HepG2 (cell line): ENCODE data around the gene NISCH. TPM values are rescaled to one million over a fixed set of nuclear protein-coding genes. Genes with fewer than 3 reads are reported as not detected.
A peak's percentile ranks its signal among the peaks of the same experiment; 100 is the strongest.

ENCODE experiments used
- IRF2 ChIP-seq: IDR thresholded peaks from 2 replicates; pipeline ENCODE4 v1.6.1; 2018; ENCODE audit warnings: missing genetic modification reagents, missing compliant biosample characterization
- MIER3 ChIP-seq: IDR thresholded peaks from 2 replicates; pipeline ENCODE4 v1.6.1; 2016; ENCODE audit warnings: missing compliant biosample characterization, borderline replicate concordance
- SP1 ChIP-seq, 2 experiments: fragments of 450-650 bp in 1 of 2; sonication (generic) in 1 of 2; formaldehyde crosslinking in 1 of 2; IDR thresholded peaks; 2 replicates each; pipeline versions ENCODE4 v1.4.0 to v1.6.1; 2016 to 2020; ENCODE audit warnings: missing genetic modification reagents in 1 of 2
- U2AF1 ChIP-seq: fragments of 200-400 bp; formaldehyde crosslinking; optimal IDR thresholded peaks from 2 replicates; pipeline ENCODE3; 2017; ENCODE audit warnings: mild to moderate bottlenecking, low read depth, low read length
- U2AF2 ChIP-seq: fragments of 200-400 bp; formaldehyde crosslinking; IDR thresholded peaks from 2 replicates; pipeline ENCODE4 v1.6.1; 2017; ENCODE audit warnings: low read depth, mild to moderate bottlenecking, low read length
- ZMAT3 ChIP-seq: sonication (generic); formaldehyde crosslinking; conservative IDR thresholded peaks from 2 replicates; pipeline ENCODE4 v1.7.0; 2021; ENCODE audit warnings: missing genetic modification reagents
- ZNF136 ChIP-seq: sonication (generic); formaldehyde crosslinking; IDR thresholded peaks from 2 replicates; pipeline ENCODE4 v1.8.1; 2022; ENCODE audit warnings: low read depth, mild to moderate bottlenecking, moderate library complexity, missing genetic modification reagents
- ZNF292 ChIP-seq: sonication (generic); formaldehyde crosslinking; IDR thresholded peaks from 2 replicates; pipeline ENCODE4 v1.8.1; 2022; ENCODE audit warnings: mild to moderate bottlenecking, low read depth, missing genetic modification reagents, borderline replicate concordance
- ZNF703 ChIP-seq: sonication (generic); formaldehyde crosslinking; IDR thresholded peaks from 2 replicates; pipeline ENCODE4 v1.5.1; 2020; ENCODE audit warnings: missing genetic modification reagents, mild to moderate bottlenecking, moderate library complexity, borderline replicate concordance
- ZSCAN22 ChIP-seq: sonication (generic); formaldehyde crosslinking; IDR thresholded peaks from 2 replicates; pipeline ENCODE4 v1.4.0; 2020; ENCODE audit warnings: mild to moderate bottlenecking, missing genetic modification reagents
- ZSCAN30 ChIP-seq: sonication (generic); formaldehyde crosslinking; IDR thresholded peaks from 2 replicates; pipeline ENCODE4 v1.5.0; 2020; ENCODE audit warnings: mild to moderate bottlenecking, missing genetic modification reagents
- polyA plus RNA-seq, 8 experiments: library from polyadenylated mRNA; depleted of rRNA in 3 of 8; stranded (reverse) in 7 of 8; unstranded in 1 of 8; fragments of >200 nt; fragmentation: Illumina TruSeq in 4 of 8; extraction: Trizol in 4 of 8; gene quantifications; 2 replicates each; pipeline versions ENCODE4 v1.2.1 to v1.2.3, GENCODE V29; 2011 to 2016; ENCODE audit warnings: low read depth in 4 of 8, missing spikeins in 1 of 8, mixed read lengths in 1 of 8; ENCODE audit not compliant: insufficient read depth in 1 of 8
- total RNA-seq, 5 experiments: library from RNA; depleted of rRNA; stranded (reverse); fragments of >200 nt; fragmentation: Illumina TruSeq; extraction: Trizol; gene quantifications; 2 replicates each; pipeline ENCODE4 v1.2.3, GENCODE V29; 2016; ENCODE audit warnings: low read depth in 1 of 5
- TF ChIP-seq, protein P1 (sequence below): sonication (generic); formaldehyde crosslinking; IDR thresholded peaks from 2 replicates; pipeline ENCODE4 v1.5.1; 2020; ENCODE audit warnings: mild to moderate bottlenecking, missing genetic modification reagents
- TF ChIP-seq, protein P2 (sequence below): sonication (generic); formaldehyde crosslinking; IDR thresholded peaks from 2 replicates; pipeline ENCODE4 v1.5.0; 2020; ENCODE audit warnings: missing genetic modification reagents
- TF ChIP-seq, protein P3 (sequence below): sonication (generic); formaldehyde crosslinking; conservative IDR thresholded peaks from 2 replicates; pipeline ENCODE4 v1.4.0; 2020; ENCODE audit warnings: missing genetic modification reagents
- TF ChIP-seq, protein P4 (sequence below): IDR thresholded peaks from 2 replicates; pipeline ENCODE4 v1.6.1; 2012; ENCODE audit warnings: inconsistent platforms
- TF ChIP-seq, protein P5 (sequence below): sonication (generic); formaldehyde crosslinking; IDR thresholded peaks from 2 replicates; pipeline ENCODE4 v1.8.1; 2022; ENCODE audit warnings: mild to moderate bottlenecking, missing genetic modification reagents
- TF ChIP-seq, protein P6 (sequence below): sonication (generic); formaldehyde crosslinking; IDR thresholded peaks from 2 replicates; pipeline ENCODE4 v1.4.0; 2020; ENCODE audit warnings: missing genetic modification reagents, low read depth, mild to moderate bottlenecking, borderline replicate concordance

NISCH gene
- total and polyA plus RNA-seq, 2 of the 13 experiments (the other 11 are each of a cell fraction or from before 2014, with no cell fraction given): 27.0 to 47.6 TPM

DNA sequence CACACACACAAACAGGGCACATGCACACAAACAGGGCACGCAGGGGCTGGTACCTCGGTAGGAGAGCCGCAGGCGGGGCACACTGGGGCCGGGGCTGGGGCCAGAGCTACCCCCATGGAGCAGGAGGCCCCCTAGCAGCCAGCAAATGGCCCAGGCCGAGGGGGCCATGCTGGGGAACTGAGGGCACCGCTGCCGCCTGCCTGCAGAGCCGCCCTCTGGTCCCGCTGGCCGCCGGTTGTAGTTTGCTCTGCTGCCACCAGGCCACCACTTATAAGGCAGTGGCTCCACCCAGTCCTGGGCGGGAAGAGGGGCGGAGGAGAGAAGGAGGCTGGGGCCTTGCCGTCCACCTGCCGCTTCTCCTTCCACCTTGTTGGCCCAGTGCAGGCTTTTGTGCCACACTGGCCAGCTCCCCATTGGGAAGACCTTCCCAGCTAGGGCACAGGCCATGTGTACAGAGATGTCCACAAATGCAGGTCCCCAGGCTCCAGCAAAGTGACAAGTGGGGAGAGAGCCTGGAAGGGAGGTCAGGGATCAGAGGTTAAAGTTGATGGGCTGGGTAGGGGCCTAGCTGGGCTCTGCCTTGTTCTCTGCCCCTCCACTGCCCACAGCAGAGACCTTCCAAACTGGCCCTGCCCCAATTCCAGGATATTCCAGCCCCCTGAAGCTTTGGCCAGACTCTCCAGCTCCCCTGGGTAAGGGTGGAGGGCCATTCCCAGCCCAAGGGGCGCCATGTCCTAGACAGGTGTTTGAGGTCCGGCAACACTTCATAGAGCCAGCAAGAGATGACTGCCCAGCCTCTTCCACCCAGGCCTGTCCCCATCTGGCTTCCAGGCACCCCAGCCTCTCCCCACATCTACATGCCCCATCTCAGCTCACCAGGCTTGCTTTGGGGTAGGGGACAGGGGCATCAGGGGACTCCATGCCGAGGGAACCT lies 10.3 kb upstream of the NISCH start, which contains the start of gene SEMA3G (continued):
- TF ChIP-seq, protein P1, sequence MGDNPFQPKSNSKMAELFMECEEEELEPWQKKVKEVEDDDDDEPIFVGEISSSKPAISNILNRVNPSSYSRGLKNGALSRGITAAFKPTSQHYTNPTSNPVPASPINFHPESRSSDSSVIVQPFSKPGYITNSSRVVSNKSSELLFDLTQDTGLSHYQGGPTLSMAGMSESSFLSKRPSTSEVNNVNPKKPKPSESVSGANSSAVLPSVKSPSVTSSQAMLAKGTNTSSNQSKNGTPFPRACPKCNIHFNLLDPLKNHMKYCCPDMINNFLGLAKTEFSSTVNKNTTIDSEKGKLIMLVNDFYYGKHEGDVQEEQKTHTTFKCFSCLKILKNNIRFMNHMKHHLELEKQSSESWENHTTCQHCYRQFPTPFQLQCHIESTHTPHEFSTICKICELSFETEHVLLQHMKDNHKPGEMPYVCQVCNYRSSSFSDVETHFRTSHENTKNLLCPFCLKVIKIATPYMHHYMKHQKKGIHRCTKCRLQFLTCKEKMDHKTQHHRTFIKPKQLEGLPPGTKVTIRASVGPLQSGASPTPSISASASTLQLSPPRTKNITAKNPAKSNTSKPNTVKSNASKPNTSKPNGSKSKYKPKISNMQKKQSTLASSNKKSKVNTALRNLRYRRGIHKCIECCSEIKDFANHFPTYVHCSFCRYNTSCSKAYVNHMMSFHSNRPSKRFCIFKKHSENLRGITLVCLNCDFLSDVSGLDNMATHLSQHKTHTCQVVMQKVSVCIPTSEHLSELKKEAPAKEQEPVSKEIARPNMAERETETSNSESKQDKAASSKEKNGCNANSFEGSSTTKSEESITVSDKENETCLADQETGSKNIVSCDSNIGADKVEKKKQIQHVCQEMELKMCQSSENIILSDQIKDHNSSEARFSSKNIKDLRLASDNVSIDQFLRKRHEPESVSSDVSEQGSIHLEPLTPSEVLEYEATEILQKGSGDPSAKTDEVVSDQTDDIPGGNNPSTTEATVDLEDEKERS (CRISPR knock-in tag): no peak
- peak; percentile 74; the same call in 1 of the 2 replicates for TF ChIP-seq ZNF136 (CRISPR knock-in tag)
- TF ChIP-seq, protein P2, sequence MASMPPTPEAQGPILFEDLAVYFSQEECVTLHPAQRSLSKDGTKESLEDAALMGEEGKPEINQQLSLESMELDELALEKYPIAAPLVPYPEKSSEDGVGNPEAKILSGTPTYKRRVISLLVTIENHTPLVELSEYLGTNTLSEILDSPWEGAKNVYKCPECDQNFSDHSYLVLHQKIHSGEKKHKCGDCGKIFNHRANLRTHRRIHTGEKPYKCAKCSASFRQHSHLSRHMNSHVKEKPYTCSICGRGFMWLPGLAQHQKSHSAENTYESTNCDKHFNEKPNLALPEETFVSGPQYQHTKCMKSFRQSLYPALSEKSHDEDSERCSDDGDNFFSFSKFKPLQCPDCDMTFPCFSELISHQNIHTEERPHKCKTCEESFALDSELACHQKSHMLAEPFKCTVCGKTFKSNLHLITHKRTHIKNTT (CRISPR knock-in tag): no peak
- no peak for TF ChIP-seq ZSCAN30
- TF ChIP-seq ZNF292 (CRISPR knock-in tag): peak; percentile 32; the same call in 1 of the 2 replicates
- TF ChIP-seq ZNF703 (CRISPR knock-in tag): no peak
- TF ChIP-seq, protein P3, sequence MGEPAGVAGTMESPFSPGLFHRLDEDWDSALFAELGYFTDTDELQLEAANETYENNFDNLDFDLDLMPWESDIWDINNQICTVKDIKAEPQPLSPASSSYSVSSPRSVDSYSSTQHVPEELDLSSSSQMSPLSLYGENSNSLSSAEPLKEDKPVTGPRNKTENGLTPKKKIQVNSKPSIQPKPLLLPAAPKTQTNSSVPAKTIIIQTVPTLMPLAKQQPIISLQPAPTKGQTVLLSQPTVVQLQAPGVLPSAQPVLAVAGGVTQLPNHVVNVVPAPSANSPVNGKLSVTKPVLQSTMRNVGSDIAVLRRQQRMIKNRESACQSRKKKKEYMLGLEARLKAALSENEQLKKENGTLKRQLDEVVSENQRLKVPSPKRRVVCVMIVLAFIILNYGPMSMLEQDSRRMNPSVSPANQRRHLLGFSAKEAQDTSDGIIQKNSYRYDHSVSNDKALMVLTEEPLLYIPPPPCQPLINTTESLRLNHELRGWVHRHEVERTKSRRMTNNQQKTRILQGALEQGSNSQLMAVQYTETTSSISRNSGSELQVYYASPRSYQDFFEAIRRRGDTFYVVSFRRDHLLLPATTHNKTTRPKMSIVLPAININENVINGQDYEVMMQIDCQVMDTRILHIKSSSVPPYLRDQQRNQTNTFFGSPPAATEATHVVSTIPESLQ: no peak
- no peak for TF ChIP-seq U2AF2
- TF ChIP-seq, protein P4, sequence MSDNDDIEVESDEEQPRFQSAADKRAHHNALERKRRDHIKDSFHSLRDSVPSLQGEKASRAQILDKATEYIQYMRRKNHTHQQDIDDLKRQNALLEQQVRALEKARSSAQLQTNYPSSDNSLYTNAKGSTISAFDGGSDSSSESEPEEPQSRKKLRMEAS: peak; percentile 60; the same call in 1 of the 2 replicates
- TF ChIP-seq, protein P5, sequence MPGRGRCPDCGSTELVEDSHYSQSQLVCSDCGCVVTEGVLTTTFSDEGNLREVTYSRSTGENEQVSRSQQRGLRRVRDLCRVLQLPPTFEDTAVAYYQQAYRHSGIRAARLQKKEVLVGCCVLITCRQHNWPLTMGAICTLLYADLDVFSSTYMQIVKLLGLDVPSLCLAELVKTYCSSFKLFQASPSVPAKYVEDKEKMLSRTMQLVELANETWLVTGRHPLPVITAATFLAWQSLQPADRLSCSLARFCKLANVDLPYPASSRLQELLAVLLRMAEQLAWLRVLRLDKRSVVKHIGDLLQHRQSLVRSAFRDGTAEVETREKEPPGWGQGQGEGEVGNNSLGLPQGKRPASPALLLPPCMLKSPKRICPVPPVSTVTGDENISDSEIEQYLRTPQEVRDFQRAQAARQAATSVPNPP (CRISPR knock-in tag): no peak
- TF ChIP-seq SP1 (IDR thresholded peaks at IDR 0.05): no peak
- TF ChIP-seq SP1 (CRISPR knock-in tag; IDR thresholded peaks at IDR 0.05): peak; percentile 88
- no peak for TF ChIP-seq U2AF1
- TF ChIP-seq, protein P6, sequence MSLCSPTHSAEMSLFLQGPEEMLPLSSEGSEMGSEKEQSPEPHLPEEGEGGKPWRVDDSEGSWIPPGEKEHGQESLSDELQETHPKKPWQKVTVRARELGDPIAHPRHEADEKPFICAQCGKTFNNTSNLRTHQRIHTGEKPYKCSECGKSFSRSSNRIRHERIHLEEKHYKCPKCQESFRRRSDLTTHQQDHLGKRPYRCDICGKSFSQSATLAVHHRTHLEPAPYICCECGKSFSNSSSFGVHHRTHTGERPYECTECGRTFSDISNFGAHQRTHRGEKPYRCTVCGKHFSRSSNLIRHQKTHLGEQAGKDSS (CRISPR knock-in tag): no peak
- peak; percentile 47; the same call in 1 of the 2 replicates for TF ChIP-seq ZMAT3 (CRISPR knock-in tag)
- peak; percentile 70; the same call in 1 of the 2 replicates for TF ChIP-seq IRF2 (CRISPR knock-in tag)
- TF ChIP-seq MIER3 (CRISPR knock-in tag): 0 out of 2 replicates have a peak, but pooled peaks have one; percentile 22
- peak; percentile 52; the same call in 1 of the 2 replicates for TF ChIP-seq ZSCAN22
